ENCODE results near the gene ADAMTS17.

Gene ADAMTS17

DNA sequence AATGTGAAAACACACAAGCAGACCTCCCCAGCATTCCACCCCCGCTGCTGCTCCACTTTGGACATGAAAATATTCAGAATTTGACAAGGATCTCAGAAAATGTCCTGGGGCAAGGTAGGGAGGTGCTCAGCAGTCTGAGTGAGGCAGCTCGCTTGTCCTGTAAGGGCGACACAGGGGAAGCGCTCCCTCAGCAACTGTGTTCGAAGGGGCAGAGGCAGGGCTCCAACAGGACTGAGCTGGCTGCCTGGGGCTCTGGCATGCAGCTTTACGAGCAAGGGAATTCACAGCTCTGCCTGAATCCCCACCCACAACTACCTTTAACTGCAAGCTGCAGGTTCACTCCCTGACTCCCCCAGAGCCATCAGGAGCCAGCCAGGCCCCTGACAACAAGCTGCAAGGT is 321.6 kb downstream of the ADAMTS17 start:
- no peak for TF ChIP-seq TAF1 (IDR thresholded peaks at IDR 0.05; ENCODE audit: low read depth)
- TF ChIP-seq CREB1 (IDR thresholded peaks at IDR 0.05; ENCODE audit: low read depth) = no peak
- TF ChIP-seq ZBTB7A (IDR thresholded peaks at IDR 0.05; ENCODE audit: low read depth) = no peak
- TF ChIP-seq, protein P1, sequence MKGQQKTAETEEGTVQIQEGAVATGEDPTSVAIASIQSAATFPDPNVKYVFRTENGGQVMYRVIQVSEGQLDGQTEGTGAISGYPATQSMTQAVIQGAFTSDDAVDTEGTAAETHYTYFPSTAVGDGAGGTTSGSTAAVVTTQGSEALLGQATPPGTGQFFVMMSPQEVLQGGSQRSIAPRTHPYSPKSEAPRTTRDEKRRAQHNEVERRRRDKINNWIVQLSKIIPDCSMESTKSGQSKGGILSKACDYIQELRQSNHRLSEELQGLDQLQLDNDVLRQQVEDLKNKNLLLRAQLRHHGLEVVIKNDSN (IDR thresholded peaks at IDR 0.05) = no peak
- no peak for TF ChIP-seq YY1 (IDR thresholded peaks at IDR 0.05; ENCODE audit: low read depth)
- no peak for TF ChIP-seq FOXM1 (IDR thresholded peaks at IDR 0.05; ENCODE audit: borderline replicate concordance, low read depth)
- TF ChIP-seq TCF12 (IDR thresholded peaks at IDR 0.05; ENCODE audit: low read depth) = no peak
- TF ChIP-seq EGR1 (IDR thresholded peaks at IDR 0.05) = no peak

DNA sequence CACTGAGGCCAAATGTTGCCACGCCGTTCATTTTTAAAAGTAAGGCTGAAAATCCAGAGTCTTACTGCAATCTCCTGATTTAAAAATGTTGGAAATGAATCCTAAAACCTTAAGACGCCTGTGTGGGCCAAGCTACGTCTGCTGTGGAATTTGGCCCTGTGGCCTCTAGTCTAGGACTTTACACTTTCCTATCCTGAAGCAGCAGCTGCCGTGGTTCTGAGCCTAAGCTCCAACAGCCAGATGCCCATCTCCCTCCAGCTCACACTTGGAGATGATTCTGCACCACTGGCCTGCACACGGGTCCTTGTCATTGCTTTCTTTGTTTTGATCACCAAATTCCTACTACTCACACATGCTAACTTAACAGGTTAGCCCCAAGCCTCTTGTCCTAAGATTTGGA is 322.2 kb downstream of the ADAMTS17 start:
- no peak for TF ChIP-seq TAF1 (IDR thresholded peaks at IDR 0.05; ENCODE audit: low read depth)
- no peak for TF ChIP-seq ZBTB7A (IDR thresholded peaks at IDR 0.05; ENCODE audit: low read depth)
- TF ChIP-seq TEAD4 (IDR thresholded peaks at IDR 0.05) = no peak
- TF ChIP-seq EGR1 (IDR thresholded peaks at IDR 0.05) = no peak
- TF ChIP-seq TCF12 (IDR thresholded peaks at IDR 0.05; ENCODE audit: low read depth) = no peak
- TF ChIP-seq CEBPB (IDR thresholded peaks at IDR 0.05) = no peak
- TF ChIP-seq NFIC (IDR thresholded peaks at IDR 0.05) = no peak
- TF ChIP-seq, protein P2, sequence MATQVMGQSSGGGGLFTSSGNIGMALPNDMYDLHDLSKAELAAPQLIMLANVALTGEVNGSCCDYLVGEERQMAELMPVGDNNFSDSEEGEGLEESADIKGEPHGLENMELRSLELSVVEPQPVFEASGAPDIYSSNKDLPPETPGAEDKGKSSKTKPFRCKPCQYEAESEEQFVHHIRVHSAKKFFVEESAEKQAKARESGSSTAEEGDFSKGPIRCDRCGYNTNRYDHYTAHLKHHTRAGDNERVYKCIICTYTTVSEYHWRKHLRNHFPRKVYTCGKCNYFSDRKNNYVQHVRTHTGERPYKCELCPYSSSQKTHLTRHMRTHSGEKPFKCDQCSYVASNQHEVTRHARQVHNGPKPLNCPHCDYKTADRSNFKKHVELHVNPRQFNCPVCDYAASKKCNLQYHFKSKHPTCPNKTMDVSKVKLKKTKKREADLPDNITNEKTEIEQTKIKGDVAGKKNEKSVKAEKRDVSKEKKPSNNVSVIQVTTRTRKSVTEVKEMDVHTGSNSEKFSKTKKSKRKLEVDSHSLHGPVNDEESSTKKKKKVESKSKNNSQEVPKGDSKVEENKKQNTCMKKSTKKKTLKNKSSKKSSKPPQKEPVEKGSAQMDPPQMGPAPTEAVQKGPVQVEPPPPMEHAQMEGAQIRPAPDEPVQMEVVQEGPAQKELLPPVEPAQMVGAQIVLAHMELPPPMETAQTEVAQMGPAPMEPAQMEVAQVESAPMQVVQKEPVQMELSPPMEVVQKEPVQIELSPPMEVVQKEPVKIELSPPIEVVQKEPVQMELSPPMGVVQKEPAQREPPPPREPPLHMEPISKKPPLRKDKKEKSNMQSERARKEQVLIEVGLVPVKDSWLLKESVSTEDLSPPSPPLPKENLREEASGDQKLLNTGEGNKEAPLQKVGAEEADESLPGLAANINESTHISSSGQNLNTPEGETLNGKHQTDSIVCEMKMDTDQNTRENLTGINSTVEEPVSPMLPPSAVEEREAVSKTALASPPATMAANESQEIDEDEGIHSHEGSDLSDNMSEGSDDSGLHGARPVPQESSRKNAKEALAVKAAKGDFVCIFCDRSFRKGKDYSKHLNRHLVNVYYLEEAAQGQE (IDR thresholded peaks at IDR 0.05; ENCODE audit: low read depth) = no peak
- no peak for TF ChIP-seq EP300 (IDR thresholded peaks at IDR 0.05; ENCODE audit: borderline replicate concordance)
- TF ChIP-seq RAD21 (IDR thresholded peaks at IDR 0.05; ENCODE audit: low read depth) = no peak
- TF ChIP-seq CREB1 (IDR thresholded peaks at IDR 0.05; ENCODE audit: low read depth) = no peak
- no peak for TF ChIP-seq FOXM1 (IDR thresholded peaks at IDR 0.05; ENCODE audit: borderline replicate concordance, low read depth)
- TF ChIP-seq, protein P3, sequence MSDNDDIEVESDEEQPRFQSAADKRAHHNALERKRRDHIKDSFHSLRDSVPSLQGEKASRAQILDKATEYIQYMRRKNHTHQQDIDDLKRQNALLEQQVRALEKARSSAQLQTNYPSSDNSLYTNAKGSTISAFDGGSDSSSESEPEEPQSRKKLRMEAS (IDR thresholded peaks at IDR 0.05) = no peak
- TF ChIP-seq, protein P1 (IDR thresholded peaks at IDR 0.05) = no peak
- no peak for TF ChIP-seq YY1 (IDR thresholded peaks at IDR 0.05; ENCODE audit: low read depth)

DNA sequence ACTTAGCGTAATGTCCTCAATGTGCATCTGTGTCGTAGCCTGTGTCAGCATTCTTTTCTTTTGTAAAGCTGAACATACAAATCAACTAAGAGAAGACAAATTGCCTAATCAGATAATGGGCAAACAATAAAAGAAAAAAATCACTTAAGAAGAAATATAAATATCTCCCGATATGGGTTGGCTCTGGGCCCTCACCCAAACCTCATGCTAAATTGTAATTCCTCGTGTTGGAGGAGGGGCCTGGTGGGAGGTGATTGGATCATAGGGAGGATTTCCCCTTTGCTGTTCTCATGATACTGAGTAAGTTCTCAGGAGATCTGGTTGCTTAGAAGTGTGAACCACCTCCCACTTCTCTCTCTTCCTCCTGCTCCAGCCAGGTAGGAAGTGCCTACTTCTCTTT is 323.6 kb downstream of the ADAMTS17 start:
- TF ChIP-seq EP300 (IDR thresholded peaks at IDR 0.05; ENCODE audit: borderline replicate concordance) (no peak), CEBPB (IDR thresholded peaks at IDR 0.05) (no peak), TCF12 (IDR thresholded peaks at IDR 0.05; ENCODE audit: low read depth) (no peak), ZBTB7A (IDR thresholded peaks at IDR 0.05; ENCODE audit: low read depth) (no peak), RAD21 (IDR thresholded peaks at IDR 0.05; ENCODE audit: low read depth) (no peak), TAF1 (IDR thresholded peaks at IDR 0.05; ENCODE audit: low read depth) (no peak), FOXM1 (IDR thresholded peaks at IDR 0.05; ENCODE audit: borderline replicate concordance, low read depth) (no peak), NFIC (IDR thresholded peaks at IDR 0.05) (no peak), TEAD4 (IDR thresholded peaks at IDR 0.05) (no peak), EGR1 (IDR thresholded peaks at IDR 0.05) (no peak), YY1 (IDR thresholded peaks at IDR 0.05; ENCODE audit: low read depth) (no peak), CREB1 (IDR thresholded peaks at IDR 0.05; ENCODE audit: low read depth) (no peak)
- TF ChIP-seq, protein P1 (IDR thresholded peaks at IDR 0.05) = no peak
- TF ChIP-seq, protein P3 (IDR thresholded peaks at IDR 0.05) = no peak
- TF ChIP-seq, protein P2 (IDR thresholded peaks at IDR 0.05; ENCODE audit: low read depth) = no peak

DNA sequence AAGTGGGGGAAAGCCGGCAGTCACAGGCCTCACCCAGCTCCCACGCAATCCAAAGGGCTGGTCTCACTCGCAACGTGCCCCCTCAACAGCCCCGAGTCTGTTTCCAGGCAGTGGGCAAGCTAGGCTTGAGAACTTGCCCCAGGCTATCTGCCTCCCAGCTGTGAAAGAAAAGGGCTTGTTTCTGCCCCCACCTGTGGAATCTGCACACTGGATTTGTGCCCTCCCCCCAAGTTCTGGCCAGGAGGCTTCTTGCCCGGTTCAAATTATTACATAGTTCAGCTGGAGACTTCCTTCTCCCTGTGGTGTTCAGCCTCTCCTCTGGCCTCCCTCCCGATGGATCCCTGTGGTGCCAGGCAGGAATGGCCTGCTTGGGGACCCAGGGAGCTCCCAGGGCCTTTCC is 324.6 kb downstream of the ADAMTS17 start:
- TF ChIP-seq NFIC (IDR thresholded peaks at IDR 0.05) (no peak), EGR1 (IDR thresholded peaks at IDR 0.05) (no peak), RAD21 (IDR thresholded peaks at IDR 0.05; ENCODE audit: low read depth) (no peak)
- TF ChIP-seq, protein P1 (IDR thresholded peaks at IDR 0.05) = no peak

GRCh38 chr15:100016632-100017031 is 325.1 kb downstream of the ADAMTS17 start:
- no peak for TF ChIP-seq TEAD4 (IDR thresholded peaks at IDR 0.05)
- TF ChIP-seq FOXM1 (IDR thresholded peaks at IDR 0.05; ENCODE audit: borderline replicate concordance, low read depth) = no peak
- TF ChIP-seq ZBTB7A (IDR thresholded peaks at IDR 0.05; ENCODE audit: low read depth) = no peak
- no peak for TF ChIP-seq CEBPB (IDR thresholded peaks at IDR 0.05)
- no peak for TF ChIP-seq NFIC (IDR thresholded peaks at IDR 0.05)
- TF ChIP-seq RAD21 (IDR thresholded peaks at IDR 0.05; ENCODE audit: low read depth) = no peak
- TF ChIP-seq, protein P2 (IDR thresholded peaks at IDR 0.05; ENCODE audit: low read depth) = no peak
- TF ChIP-seq EGR1 (IDR thresholded peaks at IDR 0.05) = no peak
- TF ChIP-seq EP300 (IDR thresholded peaks at IDR 0.05; ENCODE audit: borderline replicate concordance) = no peak
- no peak for TF ChIP-seq TAF1 (IDR thresholded peaks at IDR 0.05; ENCODE audit: low read depth)
- TF ChIP-seq TCF12 (IDR thresholded peaks at IDR 0.05; ENCODE audit: low read depth) = no peak
- no peak for TF ChIP-seq CREB1 (IDR thresholded peaks at IDR 0.05; ENCODE audit: low read depth)
- TF ChIP-seq YY1 (IDR thresholded peaks at IDR 0.05; ENCODE audit: low read depth) = no peak

Data from Ishikawa (cell line).